HEK293 (cell line): Measurements from ENCODE around the gene ADIPOR2.
"Not testable (repeated sequence)": the region's sequence is repeated elsewhere in the genome, so short reads cannot be mapped to it uniquely, and the experiment has no call there.

Experiments
- CTCF ChIA-PET: fragments of 350-600 bp; formaldehyde crosslinking; extraction: SDS; loops from one replicate; lab custom pipeline; 2021; ENCODE audit warnings: antibody characterized with exemption; lab: Yijun Ruan, JAX
- POLR2A ChIA-PET: fragments of 300-600 bp; formaldehyde crosslinking; extraction: SDS; loops from one replicate; lab custom pipeline; 2020; ENCODE audit warnings: antibody characterized with exemption, inconsistent platforms; lab: Yijun Ruan, JAX
- H3K27ac ChIP-seq: fragments of 200-500 bp; sonication (Bioruptor generic); 2 replicates; pipeline ENCODE4 v1.5.1; 2014; ENCODE audit warnings: low read depth, low read length, control low read depth, inconsistent platforms; ENCODE audit errors: extremely low read depth
- H3K36me3 ChIP-seq, 2 experiments: fragments of 200-500 bp in 1 of 2; sonication (Bioruptor generic) in 1 of 2; 1 replicate in 1 of 2; 2 replicates in 1 of 2; pipeline ENCODE4 v1.5.1; 2014 to 2017; ENCODE audit warnings: inconsistent platforms in 2 of 2, low read length in 2 of 2; ENCODE audit not compliant: control insufficient read depth in 2 of 2, insufficient read depth in 1 of 2
- H3K4me1 ChIP-seq: fragments of 200-500 bp; sonication (Bioruptor generic); 2 replicates; pipeline ENCODE4 v1.5.1; 2014; ENCODE audit warnings: mild to moderate bottlenecking, low read length, inconsistent platforms; ENCODE audit not compliant: control insufficient read depth, insufficient read depth
- H3K4me3 ChIP-seq: 2 replicates; pipeline ENCODE4 v1.5.1; 2011; ENCODE audit warnings: low read depth, mild to moderate bottlenecking, control low read depth, low read length, moderate library complexity
- H3K9me3 ChIP-seq: fragments of 200-500 bp; sonication (Bioruptor generic); 2 replicates; pipeline ENCODE4 v1.5.1; 2014; ENCODE audit warnings: low read depth, low read length, inconsistent platforms; ENCODE audit not compliant: control insufficient read depth, insufficient read depth
- GFI1B ChIP-seq: fragments of 450-650 bp; formaldehyde crosslinking; IDR thresholded peaks from 2 replicates; pipeline ENCODE4 v1.5.1; 2016; ENCODE audit warnings: missing biosample characterization, missing genetic modification characterization
- GLIS1 ChIP-seq: fragments of 450-650 bp; formaldehyde crosslinking; IDR thresholded peaks from 2 replicates; pipeline ENCODE4 v1.5.1; 2016; ENCODE audit warnings: missing biosample characterization, missing genetic modification characterization
- KLF1 ChIP-seq: fragments of 450-650 bp; formaldehyde crosslinking; IDR thresholded peaks from 2 replicates; pipeline ENCODE4 v1.5.1; 2016; ENCODE audit warnings: missing biosample characterization, missing genetic modification characterization
- PRDM6 ChIP-seq: fragments of 450-650 bp; formaldehyde crosslinking; IDR thresholded peaks from 2 replicates; pipeline ENCODE4 v1.5.1; 2017; ENCODE audit warnings: missing biosample characterization, missing genetic modification characterization
- SCRT1 ChIP-seq: fragments of 450-650 bp; formaldehyde crosslinking; IDR thresholded peaks from 2 replicates; pipeline ENCODE4 v1.5.1; 2016; ENCODE audit warnings: missing biosample characterization, missing genetic modification characterization, borderline replicate concordance
- WT1 ChIP-seq: fragments of 450-650 bp; formaldehyde crosslinking; IDR thresholded peaks from 2 replicates; pipeline ENCODE4 v1.5.1; 2016; ENCODE audit warnings: missing biosample characterization, missing genetic modification characterization
- ZBTB21 ChIP-seq: fragments of 450-650 bp; formaldehyde crosslinking; IDR thresholded peaks from 2 replicates; pipeline ENCODE4 v1.5.1; 2017; ENCODE audit warnings: missing biosample characterization, missing genetic modification characterization
- ZNF121 ChIP-seq: fragments of 450-650 bp; formaldehyde crosslinking; IDR thresholded peaks from 2 replicates; pipeline ENCODE4 v1.5.1; 2016; ENCODE audit warnings: missing biosample characterization, missing genetic modification characterization
- ZNF18 ChIP-seq: fragments of 450-650 bp; formaldehyde crosslinking; IDR thresholded peaks from 2 replicates; pipeline ENCODE4 v1.5.1; 2016; ENCODE audit warnings: missing biosample characterization, missing genetic modification characterization
- ZNF341 ChIP-seq: fragments of 450-650 bp; formaldehyde crosslinking; IDR thresholded peaks from 2 replicates; pipeline ENCODE4; 2016; ENCODE audit warnings: low read depth, missing biosample characterization, missing genetic modification characterization
- ZNF423 ChIP-seq: fragments of 450-650 bp; formaldehyde crosslinking; IDR thresholded peaks from 2 replicates; pipeline ENCODE4 v1.5.1; 2016; ENCODE audit warnings: missing biosample characterization, missing genetic modification characterization
- ZNF600 ChIP-seq: fragments of 450-650 bp; formaldehyde crosslinking; IDR thresholded peaks from 2 replicates; pipeline ENCODE4 v1.5.1; 2016; ENCODE audit warnings: missing biosample characterization, missing genetic modification characterization
- ZNF692 ChIP-seq: fragments of 450-650 bp; formaldehyde crosslinking; IDR thresholded peaks from 2 replicates; pipeline ENCODE4 v1.5.1; 2016; ENCODE audit warnings: missing biosample characterization, missing genetic modification characterization
- ZNF707 ChIP-seq: fragments of 450-650 bp; formaldehyde crosslinking; IDR thresholded peaks from 2 replicates; pipeline ENCODE4 v1.5.1; 2016; ENCODE audit warnings: missing biosample characterization, missing genetic modification characterization
- ZXDB ChIP-seq: fragments of 450-650 bp; formaldehyde crosslinking; IDR thresholded peaks from 2 replicates; pipeline ENCODE4 v1.5.1; 2016; ENCODE audit warnings: missing biosample characterization, missing genetic modification characterization
- TF ChIP-seq, protein P1 (sequence below): fragments of 450-650 bp; formaldehyde crosslinking; IDR thresholded peaks from 2 replicates; pipeline ENCODE4 v1.5.1; 2016; ENCODE audit warnings: missing biosample characterization, missing genetic modification characterization
- TF ChIP-seq, protein P2 (sequence below): fragments of 450-650 bp; formaldehyde crosslinking; conservative IDR thresholded peaks from 2 replicates; pipeline ENCODE4 v1.5.1; 2016; ENCODE audit warnings: low read depth, missing biosample characterization, missing genetic modification characterization

Gene ADIPOR2

GRCh38 chr12:1706632-1706980 lies 15.7 kb downstream of the ADIPOR2 start:
- H3K9me3 ChIP-seq: no peaks in the 10 kb centered on the region
- peaks cover 18% of the 10 kb centered on the region for H3K4me1 ChIP-seq
- POLR2A ChIA-PET: no interaction called here
- H3K36me3 ChIP-seq: no peaks in the 10 kb centered on the region
- TF ChIP-seq, protein P1, sequence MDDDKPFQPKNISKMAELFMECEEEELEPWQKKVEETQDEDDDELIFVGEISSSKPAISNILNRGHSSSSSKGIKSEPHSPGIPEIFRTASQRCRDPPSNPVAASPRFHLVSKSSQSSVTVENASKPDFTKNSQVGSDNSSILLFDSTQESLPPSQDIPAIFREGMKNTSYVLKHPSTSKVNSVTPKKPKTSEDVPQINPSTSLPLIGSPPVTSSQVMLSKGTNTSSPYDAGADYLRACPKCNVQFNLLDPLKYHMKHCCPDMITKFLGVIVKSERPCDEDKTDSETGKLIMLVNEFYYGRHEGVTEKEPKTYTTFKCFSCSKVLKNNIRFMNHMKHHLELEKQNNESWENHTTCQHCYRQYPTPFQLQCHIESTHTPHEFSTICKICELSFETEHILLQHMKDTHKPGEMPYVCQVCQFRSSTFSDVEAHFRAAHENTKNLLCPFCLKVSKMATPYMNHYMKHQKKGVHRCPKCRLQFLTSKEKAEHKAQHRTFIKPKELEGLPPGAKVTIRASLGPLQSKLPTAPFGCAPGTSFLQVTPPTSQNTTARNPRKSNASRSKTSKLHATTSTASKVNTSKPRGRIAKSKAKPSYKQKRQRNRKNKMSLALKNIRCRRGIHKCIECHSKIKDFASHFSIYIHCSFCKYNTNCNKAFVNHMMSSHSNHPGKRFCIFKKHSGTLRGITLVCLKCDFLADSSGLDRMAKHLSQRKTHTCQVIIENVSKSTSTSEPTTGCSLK (tag by site-specific recombination): no peak
- no peak for TF ChIP-seq GFI1B (tag by site-specific recombination)
- no peak for TF ChIP-seq SCRT1 (tag by site-specific recombination)
- no peak for TF ChIP-seq GLIS1 (tag by site-specific recombination)
- TF ChIP-seq, protein P2, sequence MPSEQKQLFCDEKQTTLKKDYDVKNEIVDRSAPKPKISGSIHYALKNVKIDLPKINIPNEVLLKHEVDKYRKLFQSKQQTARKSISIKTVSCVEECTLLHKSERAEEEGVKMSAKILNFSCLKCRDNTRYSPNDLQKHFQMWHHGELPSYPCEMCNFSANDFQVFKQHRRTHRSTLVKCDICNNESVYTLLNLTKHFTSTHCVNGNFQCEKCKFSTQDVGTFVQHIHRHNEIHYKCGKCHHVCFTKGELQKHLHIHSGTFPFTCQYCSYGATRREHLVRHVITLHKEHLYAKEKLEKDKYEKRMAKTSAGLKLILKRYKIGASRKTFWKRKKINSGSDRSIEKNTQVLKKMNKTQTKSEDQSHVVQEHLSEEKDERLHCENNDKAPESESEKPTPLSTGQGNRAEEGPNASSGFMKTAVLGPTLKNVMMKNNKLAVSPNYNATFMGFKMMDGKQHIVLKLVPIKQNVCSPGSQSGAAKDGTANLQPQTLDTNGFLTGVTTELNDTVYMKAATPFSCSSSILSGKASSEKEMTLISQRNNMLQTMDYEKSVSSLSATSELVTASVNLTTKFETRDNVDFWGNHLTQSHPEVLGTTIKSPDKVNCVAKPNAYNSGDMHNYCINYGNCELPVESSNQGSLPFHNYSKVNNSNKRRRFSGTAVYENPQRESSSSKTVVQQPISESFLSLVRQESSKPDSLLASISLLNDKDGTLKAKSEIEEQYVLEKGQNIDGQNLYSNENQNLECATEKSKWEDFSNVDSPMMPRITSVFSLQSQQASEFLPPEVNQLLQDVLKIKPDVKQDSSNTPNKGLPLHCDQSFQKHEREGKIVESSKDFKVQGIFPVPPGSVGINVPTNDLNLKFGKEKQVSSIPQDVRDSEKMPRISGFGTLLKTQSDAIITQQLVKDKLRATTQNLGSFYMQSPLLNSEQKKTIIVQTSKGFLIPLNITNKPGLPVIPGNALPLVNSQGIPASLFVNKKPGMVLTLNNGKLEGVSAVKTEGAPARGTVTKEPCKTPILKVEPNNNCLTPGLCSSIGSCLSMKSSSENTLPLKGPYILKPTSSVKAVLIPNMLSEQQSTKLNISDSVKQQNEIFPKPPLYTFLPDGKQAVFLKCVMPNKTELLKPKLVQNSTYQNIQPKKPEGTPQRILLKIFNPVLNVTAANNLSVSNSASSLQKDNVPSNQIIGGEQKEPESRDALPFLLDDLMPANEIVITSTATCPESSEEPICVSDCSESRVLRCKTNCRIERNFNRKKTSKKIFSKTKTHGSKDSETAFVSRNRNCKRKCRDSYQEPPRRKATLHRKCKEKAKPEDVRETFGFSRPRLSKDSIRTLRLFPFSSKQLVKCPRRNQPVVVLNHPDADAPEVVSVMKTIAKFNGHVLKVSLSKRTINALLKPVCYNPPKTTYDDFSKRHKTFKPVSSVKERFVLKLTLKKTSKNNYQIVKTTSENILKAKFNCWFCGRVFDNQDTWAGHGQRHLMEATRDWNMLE (tag by site-specific recombination): no peak
- no peak for TF ChIP-seq ZNF18 (tag by site-specific recombination)
- TF ChIP-seq ZBTB21 (tag by site-specific recombination): no peak
- 0 out of 2 replicates have a peak, but pooled peaks have one; percentile 9 for TF ChIP-seq ZNF600
- TF ChIP-seq ZNF121 (tag by site-specific recombination): no peak
- TF ChIP-seq ZNF692: no peak
- TF ChIP-seq ZNF341 (tag by site-specific recombination): no peak
- no peak for TF ChIP-seq ZNF707 (tag by site-specific recombination)
- TF ChIP-seq WT1 (tag by site-specific recombination): peak; percentile 15; the same call in 1 of the 2 replicates
- peak; percentile 42 for TF ChIP-seq KLF1
- TF ChIP-seq ZXDB (tag by site-specific recombination): 0 out of 2 replicates have a peak, but pooled peaks have one; percentile 14
- H3K4me3 ChIP-seq: no peak overlapping the region
- CTCF ChIA-PET: interaction anchor here (0.6 to 1.7 kb wide), 2 partner anchors 9 to 12 kb away, joined by 7 read pairs; no protein-coding TSS in a partner anchor
- no peak overlapping the region for H3K27ac ChIP-seq

- Histone ChIP-seq H3K36me3 (no peaks in the 10 kb centered on the region), H3K9me3 (no peaks in the 10 kb centered on the region), H3K4me3 (no peak overlapping the region), H3K27ac (no peak overlapping the region), H3K4me1 (peaks cover 18% of the 10 kb centered on the region)
- POLR2A ChIA-PET: no interaction called here
- CTCF ChIA-PET: interaction anchor here (0.6 to 1.7 kb wide), 5 partner anchors 9 to 1077 kb away, joined by 3 to 7 read pairs (median 7); no protein-coding TSS in a partner anchor
- TF ChIP-seq PRDM6 (tag by site-specific recombination) (peak; percentile 22; the same call in 1 of the 2 replicates), ZNF423 (tag by site-specific recombination) (no peak)
These were observed 16.2 kb downstream of the ADIPOR2 start for GRCh38 chr12:1707051-1707450.

- H3K9me3 ChIP-seq, H3K4me1 ChIP-seq, POLR2A ChIA-PET, H3K27ac ChIP-seq, H3K36me3 ChIP-seq, H3K4me3 ChIP-seq: not testable (repeated sequence)
- CTCF ChIA-PET: interaction anchor here (1.3 kb wide), 1 partner anchor 81 kb away, joined by 4 read pairs; no protein-coding TSS in a partner anchor
These were observed 19.1 kb downstream of the ADIPOR2 start for GRCh38 chr12:1709968-1710367.

DNA sequence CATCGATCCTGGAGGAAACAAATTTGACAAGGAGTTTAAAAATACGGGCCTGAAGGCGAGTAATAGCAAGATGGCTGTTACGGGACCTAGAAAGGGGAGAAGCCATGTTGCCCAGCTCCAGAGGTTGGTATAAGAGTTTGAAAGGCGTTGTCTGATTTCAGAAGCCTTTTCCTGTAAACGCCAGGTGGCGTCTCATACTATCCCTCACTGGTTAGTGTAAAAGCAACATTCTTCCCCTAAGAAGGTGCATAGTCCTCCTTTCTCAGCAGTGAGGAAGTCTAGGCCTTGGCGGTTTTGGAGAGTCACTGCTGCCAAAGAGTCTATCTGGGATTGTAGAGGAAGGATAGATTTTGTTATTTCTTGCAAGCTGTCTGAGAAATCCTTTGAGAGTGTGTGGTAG lies 20.0 kb downstream of the ADIPOR2 start:
- CTCF ChIA-PET, POLR2A ChIA-PET, H3K4me1 ChIP-seq, H3K4me3 ChIP-seq, H3K9me3 ChIP-seq, H3K36me3 ChIP-seq, H3K27ac ChIP-seq: not testable (repeated sequence)
